ENCODE data around the gene TOMM7. TPM values are rescaled to one million over a fixed set of nuclear protein-coding genes. Genes with fewer than 3 reads are reported as not detected.

Gene TOMM7
- total and polyA plus RNA-seq, 8 donors: 29.8 to 539 (median 221) TPM

DNA sequence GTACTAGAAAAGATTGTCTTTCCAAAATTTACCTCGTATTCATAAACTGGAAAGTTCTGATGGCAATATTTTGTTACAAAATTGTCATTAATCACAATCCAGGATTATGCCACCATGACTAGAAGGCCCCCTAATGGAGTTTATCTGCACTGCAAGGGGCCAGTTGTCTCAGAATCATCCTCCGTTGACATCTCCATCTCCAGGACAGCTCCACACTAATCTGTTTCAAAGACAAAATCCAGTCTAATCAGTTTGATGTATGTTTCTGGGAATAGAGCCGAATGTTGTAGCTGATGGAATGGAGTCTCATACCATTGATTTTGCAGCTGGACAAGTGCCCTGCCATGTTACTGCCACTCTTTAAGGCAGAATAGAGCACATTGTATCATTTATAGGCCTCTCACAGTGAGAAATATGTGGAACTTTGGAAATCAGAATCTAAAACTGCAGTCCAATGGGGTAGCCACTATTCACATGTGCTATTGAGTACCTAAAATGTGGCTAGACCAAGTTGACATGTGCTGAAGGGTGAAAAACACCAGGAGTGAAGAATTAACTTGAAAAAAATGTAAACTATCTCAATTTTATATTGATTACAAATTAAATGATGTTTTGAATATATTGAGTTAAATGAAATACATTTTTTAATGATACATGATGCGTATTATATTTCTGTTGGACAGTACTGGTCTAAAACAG is 38.3 kb upstream of the TOMM7 start:
- Histone ChIP-seq H3K27ac (peak overlapping the region in 2 of 5 donors; percentile 65 to 78), H3K4me3 (no peak overlapping the region), H3K4me1 (peaks cover 0 to 27% (median 9%) of the 10 kb centered on the region in 4 donors), H3K27me3 (no peaks in the 10 kb centered on the region), H3K9me3 (no peaks in the 10 kb centered on the region), H3K36me3 (peaks cover 0 to 28% (median 15%) of the 10 kb centered on the region in 4 donors)
- no peak for DNase-seq
- TF ChIP-seq, protein P1, sequence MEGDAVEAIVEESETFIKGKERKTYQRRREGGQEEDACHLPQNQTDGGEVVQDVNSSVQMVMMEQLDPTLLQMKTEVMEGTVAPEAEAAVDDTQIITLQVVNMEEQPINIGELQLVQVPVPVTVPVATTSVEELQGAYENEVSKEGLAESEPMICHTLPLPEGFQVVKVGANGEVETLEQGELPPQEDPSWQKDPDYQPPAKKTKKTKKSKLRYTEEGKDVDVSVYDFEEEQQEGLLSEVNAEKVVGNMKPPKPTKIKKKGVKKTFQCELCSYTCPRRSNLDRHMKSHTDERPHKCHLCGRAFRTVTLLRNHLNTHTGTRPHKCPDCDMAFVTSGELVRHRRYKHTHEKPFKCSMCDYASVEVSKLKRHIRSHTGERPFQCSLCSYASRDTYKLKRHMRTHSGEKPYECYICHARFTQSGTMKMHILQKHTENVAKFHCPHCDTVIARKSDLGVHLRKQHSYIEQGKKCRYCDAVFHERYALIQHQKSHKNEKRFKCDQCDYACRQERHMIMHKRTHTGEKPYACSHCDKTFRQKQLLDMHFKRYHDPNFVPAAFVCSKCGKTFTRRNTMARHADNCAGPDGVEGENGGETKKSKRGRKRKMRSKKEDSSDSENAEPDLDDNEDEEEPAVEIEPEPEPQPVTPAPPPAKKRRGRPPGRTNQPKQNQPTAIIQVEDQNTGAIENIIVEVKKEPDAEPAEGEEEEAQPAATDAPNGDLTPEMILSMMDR (IDR thresholded peaks at IDR 0.05): peak in 5 of 7 experiments; percentile 12 to 49 (median 19)
- TF ChIP-seq EP300 (IDR thresholded peaks at IDR 0.05) (no peak), POLR2A (IDR thresholded peaks at IDR 0.05) (no peak), POLR2AphosphoS5 (IDR thresholded peaks at IDR 0.05) (no peak)
- WGBS, 5 donors: 75 to 86% (median 81%) methylated on average over 4 of the region's 4 CpGs
- intact Hi-C loops (cut with DNase I; ENCODE audit: low total_unique reads): no loop called here

DNA sequence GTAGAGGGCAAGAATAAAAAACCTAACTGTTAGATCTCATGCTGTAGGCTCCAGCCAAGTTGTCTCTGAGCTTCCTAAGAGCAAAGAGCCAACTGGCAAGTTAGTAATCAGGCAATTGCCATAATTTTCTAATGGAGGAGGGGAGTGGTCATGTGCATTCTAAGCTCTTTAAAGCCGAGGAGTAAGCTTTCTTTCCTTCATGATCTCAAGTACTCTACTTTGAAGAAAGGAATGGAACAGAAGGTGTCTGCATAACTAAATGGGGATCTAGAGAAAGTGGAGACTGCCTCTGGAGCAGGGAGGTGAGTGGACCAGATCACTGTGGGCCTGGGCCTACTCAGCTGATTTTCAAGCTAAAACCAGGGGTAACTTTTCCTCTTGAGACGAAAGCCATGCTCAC is 37.7 kb upstream of the TOMM7 start:
- intact Hi-C loops (cut with DNase I; ENCODE audit: low total_unique reads): no loop called here
- TF ChIP-seq EP300 (IDR thresholded peaks at IDR 0.05): no peak
- TF ChIP-seq, protein P1 (IDR thresholded peaks at IDR 0.05): no peak
- TF ChIP-seq POLR2A (IDR thresholded peaks at IDR 0.05): no peak
- TF ChIP-seq POLR2AphosphoS5 (IDR thresholded peaks at IDR 0.05): no peak
- H3K4me3 ChIP-seq: no peak overlapping the region
- H3K27ac ChIP-seq: peak overlapping the region in 3 of 5 donors; percentile 65 to 78 (median 71)
- DNase-seq: no peak
- no peaks in the 10 kb centered on the region for H3K9me3 ChIP-seq
- H3K4me1 ChIP-seq: peaks cover 5 to 33% (median 13%) of the 10 kb centered on the region in 4 donors
- no peaks in the 10 kb centered on the region for H3K27me3 ChIP-seq
- H3K36me3 ChIP-seq: peaks cover 0 to 28% (median 15%) of the 10 kb centered on the region in 4 donors
- WGBS, 5 donors: 68 to 83% (median 77%) methylated on average over 2 of the region's 2 CpGs

DNA sequence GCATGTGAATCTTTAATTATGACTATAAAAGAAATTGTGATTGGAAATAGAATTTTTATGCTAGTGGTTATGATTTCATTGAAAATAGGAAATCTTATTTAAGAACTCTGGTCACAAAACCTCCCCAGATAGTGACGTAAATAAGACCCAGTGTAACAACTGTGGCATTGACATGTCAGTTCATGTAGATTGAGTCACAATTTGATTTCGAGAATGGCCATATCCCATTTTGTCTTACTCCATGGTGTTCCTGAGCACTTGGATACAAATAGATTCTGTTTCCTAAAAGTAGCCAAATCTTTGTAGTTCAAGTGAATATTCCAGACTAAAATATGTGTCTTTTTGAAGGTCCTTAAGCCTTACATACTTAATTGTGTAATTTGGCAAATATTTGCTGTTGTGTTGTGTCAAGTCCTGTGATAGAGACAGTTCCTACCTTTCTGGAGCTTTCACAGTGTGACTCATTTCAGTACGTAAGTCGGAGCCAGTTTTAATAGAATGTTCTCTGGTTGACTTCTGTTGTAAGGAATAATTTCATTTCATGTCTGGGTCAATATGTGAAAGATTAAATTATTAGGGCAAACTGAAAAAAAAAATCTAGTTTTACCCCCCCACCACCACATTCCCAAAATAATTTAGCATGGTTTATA is 37.1 kb upstream of the TOMM7 start:
- intact Hi-C loops (cut with DNase I; ENCODE audit: low total_unique reads): no loop called here
- peak overlapping the region in 4 of 5 donors; percentile 56 to 78 (median 68) for H3K27ac ChIP-seq
- peaks cover 10 to 39% (median 18%) of the 10 kb centered on the region in 4 donors for H3K4me1 ChIP-seq
- 71 to 82% (median 76%) methylated on average over 4 of the region's 4 CpGs for WGBS, 5 donors
- no peak overlapping the region for H3K4me3 ChIP-seq
- H3K27me3 ChIP-seq: no peaks in the 10 kb centered on the region
- DNase-seq: no peak
- peaks cover 0 to 28% (median 15%) of the 10 kb centered on the region in 4 donors for H3K36me3 ChIP-seq
- no peaks in the 10 kb centered on the region for H3K9me3 ChIP-seq
- TF ChIP-seq POLR2A (IDR thresholded peaks at IDR 0.05): no peak
- TF ChIP-seq, protein P1 (IDR thresholded peaks at IDR 0.05): no peak
- no peak for TF ChIP-seq POLR2AphosphoS5 (IDR thresholded peaks at IDR 0.05)
- no peak for TF ChIP-seq EP300 (IDR thresholded peaks at IDR 0.05)

DNA sequence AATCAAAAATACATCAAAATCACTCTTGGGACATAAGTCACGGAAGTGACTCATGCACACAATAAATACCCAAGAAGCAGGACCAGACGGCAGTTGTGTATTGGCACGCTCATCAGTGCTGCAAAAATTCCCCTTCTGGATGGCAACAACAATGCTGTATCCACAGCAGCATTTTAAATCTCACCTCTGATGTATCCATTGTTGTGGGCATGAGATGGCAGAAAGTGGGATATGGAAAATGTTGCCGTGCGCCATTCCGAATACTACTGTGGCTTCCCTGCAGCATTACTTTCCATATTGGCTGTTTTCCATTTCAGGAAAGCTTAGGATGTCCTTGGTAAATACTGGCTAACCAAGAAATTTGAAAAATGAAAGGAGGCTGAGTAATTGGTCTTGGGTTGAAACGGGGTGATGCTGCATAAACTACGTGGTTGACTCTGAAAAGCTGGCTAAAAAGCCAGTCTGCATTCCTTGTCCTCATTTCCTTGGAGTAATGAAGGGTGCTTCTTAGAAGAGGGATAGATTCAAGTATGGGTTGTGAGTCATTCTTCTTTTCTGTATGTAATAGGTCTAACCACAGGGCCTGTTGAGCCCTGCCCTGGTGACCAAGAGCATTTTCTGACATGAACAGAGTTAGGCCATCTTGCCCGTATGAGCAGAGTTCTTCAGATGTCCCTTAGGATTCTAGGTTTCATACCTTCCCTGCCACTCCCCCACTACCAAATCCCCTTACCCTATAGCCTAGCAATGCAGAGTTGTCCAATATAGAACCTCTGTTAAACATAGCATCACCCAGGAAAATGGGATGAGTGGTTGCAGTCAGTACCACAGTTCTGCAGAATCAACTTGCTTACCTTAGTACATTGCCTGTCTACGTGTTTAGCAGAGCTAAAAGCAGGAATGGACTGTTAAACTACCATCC is 36.3 kb upstream of the TOMM7 start:
- no peaks in the 10 kb centered on the region for H3K27me3 ChIP-seq
- peaks cover 10 to 39% (median 19%) of the 10 kb centered on the region in 4 donors for H3K4me1 ChIP-seq
- intact Hi-C loops (cut with DNase I; ENCODE audit: low total_unique reads): no loop called here
- DNase-seq: no peak
- 58 to 81% (median 75%) methylated on average over 10 of the region's 10 CpGs for WGBS, 5 donors
- no peaks in the 10 kb centered on the region for H3K9me3 ChIP-seq
- H3K36me3 ChIP-seq: peaks cover 0 to 28% (median 15%) of the 10 kb centered on the region in 4 donors
- H3K27ac ChIP-seq: peak overlapping the region in 4 of 5 donors; percentile 56 to 78 (median 68)
- no peak overlapping the region for H3K4me3 ChIP-seq
- TF ChIP-seq EP300 (IDR thresholded peaks at IDR 0.05) (no peak), POLR2AphosphoS5 (IDR thresholded peaks at IDR 0.05) (peak in 2 of 3 donors; percentile 20 to 44)

Data from stomach (tissue), 9 donors.